KBM-7 (cell line): ENCODE results near the gene SLC24A3.

Source experiments
- DNase-seq: peaks from one replicate; pipeline ENCODE4 v3.0.0-alpha.2; 2015
- in situ Hi-C: fragments of 300-500 bp; cut with MboI; formaldehyde crosslinking; loops from 2 replicates; pipeline ENCODE4 v1.14.3; 2020; ENCODE audit warnings: low sequenced_read_pairs, low pct_unique_long_range_greater_than_20kb, mixed read lengths

Gene SLC24A3

DNA sequence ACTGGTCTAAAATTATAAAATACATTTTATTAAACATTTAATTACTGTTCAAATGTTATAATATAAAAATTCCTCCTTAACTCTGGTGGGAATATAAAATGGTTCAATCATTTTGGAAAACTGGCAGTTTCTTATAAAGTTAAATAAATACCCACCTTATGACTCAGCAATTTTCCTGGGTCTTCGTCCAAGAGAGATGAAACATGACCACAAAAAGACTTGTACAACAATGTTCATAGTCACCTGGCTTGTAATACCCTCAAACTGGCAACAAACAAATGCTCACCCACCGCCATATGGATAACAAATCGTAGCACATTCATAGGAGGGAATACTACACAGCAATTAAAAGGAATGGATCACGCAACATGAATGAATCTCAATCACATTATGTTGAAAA, 479.7 kb downstream of the SLC24A3 start:
- in situ Hi-C loops: no loop called here
- DNase-seq: no peak

DNA sequence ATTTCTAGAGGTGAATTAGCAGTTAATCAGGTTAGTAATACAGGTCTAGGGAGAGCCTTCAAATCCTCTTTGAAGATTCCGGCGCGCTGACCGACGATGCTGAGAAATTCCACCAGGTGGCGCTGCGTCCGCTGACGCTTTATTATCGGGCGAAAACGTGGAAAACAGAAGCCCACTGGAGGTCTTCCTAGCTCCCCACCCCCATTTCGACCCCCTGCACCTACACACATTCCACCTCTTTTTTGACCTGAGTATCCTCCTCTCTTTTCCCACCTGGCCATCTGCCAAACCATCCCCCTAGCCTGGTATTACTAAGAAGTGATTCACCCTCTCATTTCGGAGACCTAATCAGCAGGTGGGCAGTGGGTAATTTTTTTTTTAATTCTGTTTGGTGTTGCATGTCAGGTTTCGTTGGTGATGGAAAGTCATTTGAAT, 480.3 kb downstream of the SLC24A3 start:
- peak; percentile 47 for DNase-seq
- in situ Hi-C loops: no loop called here

DNA sequence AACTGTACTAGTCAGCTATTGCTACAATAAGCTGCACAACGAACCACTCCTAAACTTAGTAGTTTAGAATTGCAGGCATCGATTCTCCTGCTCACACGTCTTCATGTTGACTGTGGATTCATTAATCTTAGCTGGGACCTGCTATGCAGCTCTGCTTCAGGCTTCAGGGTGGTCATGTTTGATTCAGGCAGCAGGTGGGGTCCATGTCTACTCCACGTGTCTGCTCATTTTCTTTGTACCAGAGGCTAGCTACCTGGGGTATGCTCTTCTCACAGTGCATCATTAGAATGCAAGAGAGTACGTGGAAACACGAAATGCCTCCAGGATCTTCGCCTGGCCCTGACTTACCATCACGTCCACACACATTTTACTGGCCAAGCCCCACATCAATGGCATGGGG, 481.1 kb downstream of the SLC24A3 start:
- in situ Hi-C loops: no loop called here
- no peak for DNase-seq

DNA sequence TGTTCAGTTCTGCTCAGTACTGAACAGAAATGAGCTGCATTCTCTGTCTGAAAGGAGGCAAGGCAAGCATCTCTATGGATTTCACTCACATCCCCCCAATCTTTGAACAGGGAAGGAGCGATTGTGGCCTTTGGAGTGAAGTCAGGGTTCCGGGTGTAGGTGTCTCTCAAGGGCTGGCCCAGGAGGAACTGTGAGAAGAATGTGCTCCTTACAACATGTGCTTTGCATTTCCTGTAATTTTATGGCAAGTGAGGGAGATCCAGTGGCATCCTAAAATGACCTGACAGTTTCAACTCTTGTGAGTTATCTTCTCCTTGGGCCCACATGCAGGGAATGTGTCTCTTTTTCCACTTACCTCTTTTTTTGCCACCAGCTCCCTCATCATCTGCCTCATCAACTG, 482.6 kb downstream of the SLC24A3 start:
- DNase-seq: no peak
- in situ Hi-C loops: no loop called here

DNA sequence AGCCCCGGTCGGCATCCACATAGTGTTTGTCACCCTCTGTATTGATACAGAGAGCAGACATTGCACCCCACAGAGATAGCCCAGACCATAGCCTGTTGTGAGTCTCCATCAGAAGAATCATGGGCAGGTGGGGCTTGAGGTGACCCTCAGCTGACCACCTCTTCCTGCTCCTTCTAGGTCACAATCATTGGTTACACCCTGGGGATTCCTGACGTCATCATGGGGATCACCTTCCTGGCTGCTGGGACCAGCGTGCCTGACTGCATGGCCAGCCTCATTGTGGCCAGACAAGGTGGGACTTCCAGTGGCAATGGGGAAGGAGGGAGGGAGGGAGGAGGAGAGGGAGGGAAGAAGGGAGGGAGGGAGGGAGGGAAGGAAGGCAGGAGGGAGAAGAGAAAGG, 484.2 kb downstream of the SLC24A3 start:
- in situ Hi-C loops: no loop called here
- DNase-seq: no peak

DNA sequence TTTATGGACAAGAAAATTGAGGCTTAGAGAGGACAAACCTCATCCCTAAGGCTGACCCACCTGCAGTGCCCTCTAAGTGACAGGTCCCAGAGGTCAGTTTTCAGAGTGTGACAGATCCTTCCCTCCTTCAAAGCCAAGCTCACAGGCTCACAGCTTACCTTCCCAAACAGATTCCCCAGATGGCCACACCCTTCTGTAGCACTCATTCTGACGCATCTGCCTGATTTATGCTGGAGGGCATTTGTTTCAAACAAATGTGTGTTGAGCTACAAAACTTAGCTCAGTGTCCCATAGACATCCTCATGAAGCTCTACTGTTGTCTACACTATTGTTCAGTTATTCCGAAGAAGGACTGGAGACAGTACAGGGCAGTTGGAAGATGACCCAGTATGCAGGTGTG, 485.0 kb downstream of the SLC24A3 start:
- in situ Hi-C loops: no loop called here
- no peak for DNase-seq

DNA sequence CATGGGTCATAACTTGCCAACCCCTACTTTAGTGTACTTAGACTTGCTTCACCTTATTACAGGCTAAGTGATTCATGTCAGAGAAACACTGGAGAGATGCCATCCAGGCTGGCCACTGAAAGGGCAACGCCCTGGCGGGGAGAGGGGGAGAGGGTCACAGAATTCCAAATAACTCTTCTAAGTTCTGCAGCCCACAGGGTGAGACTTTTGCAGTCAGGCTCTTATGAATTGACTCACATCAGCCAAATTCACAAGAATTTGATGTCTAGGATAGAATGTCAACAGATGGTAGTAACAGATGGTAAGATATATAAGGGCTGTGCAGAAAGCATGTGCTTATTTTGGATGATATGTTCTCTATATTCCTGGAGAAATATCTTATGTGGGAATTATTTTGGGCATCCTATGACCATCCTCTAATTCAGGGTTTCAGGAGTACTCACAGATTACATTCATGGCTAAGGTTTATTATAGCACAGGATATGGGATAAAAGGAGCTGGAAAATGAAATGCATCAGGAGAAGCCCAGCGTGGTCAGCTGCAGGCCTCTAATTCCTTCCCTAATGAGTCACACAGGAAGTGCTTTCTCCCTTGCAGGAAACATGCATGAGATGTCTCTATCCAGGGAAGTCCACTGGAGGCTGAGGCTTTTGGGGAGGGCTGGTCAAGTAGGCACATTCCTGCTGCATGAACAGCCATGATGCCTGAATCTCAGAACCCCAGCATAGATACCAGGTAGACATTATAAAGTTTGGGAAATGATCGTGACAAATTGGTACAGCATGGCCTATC, 486.9 kb downstream of the SLC24A3 start:
- in situ Hi-C loops: no loop called here
- no peak for DNase-seq

DNA sequence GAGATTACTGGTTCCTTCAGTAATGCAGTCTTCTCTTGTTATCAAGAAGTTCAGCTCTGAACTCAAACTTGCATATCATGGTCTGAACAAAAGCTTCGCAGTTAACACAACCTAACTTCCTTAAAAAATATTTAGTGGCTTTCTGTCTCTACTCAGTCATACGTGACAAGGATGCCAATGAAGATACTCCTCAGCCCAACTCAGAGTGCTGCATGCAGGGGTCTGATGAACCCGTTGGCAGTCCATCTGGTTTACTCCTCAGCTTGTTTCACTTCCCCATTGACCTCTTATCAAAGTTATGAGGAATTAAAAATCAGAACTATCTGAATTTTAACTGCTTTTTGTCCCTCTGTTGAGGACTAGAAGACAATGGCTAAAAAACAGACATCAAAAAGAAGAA, 489.0 kb downstream of the SLC24A3 start:
- in situ Hi-C loops: no loop called here
- peak; percentile 63 for DNase-seq

DNA sequence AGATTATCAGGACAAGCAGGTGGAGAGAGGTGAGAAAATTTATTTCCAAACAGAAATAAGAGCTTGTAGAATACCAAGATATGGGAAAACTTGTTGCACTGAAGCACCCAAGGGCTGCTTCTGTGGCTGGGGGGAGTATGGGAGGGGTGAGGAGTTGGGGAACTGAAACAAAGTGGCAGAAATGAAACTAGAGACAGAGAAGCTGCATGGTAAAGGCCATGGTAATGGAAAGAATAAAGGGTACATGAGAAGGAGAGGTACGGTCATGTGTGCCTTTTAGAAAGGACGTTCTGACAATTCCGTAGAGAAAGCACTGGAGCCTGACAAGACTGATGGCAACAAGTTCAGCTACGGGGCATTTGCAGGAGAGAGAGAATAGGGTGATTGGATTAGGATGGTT, 494.0 kb downstream of the SLC24A3 start:
- no peak for DNase-seq

DNA sequence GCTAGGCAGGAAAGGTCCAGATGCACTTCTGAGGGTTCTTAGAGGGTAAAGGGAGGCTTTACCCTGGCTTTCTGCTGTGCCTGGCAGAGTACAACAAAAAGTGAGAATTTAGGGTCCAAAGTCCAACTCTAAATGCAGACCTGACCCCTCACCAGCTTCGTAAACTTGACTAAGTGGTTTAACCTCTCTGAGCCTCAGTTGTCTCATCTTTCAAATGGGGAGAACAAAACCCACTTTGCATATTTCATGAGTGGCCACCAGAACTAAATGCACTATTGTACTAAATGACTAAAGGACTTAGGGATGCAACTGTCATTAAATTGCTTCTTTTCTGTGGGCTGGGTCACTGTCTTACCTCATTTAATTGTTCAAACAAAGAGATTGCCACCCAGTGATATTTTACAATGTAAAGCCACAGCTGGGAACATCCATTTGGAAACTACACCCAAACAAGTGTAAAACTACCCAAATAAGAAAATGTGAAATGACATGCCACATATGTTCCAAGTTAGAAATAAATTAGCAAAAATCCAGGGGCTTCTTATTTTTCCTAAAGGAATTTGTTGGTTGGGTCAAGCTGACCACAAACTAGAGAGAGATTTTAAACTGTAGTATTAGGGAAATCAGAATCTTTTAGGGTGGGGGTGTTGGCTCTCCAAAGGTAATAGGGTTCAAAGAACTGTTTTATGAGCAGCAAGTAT, 497.3 kb downstream of the SLC24A3 start:
- in situ Hi-C loops: no loop called here
- DNase-seq: no peak

More for the DNA sequence above, 494.0 kb downstream of the SLC24A3 start:
- in situ Hi-C loops: no loop called here

DNA sequence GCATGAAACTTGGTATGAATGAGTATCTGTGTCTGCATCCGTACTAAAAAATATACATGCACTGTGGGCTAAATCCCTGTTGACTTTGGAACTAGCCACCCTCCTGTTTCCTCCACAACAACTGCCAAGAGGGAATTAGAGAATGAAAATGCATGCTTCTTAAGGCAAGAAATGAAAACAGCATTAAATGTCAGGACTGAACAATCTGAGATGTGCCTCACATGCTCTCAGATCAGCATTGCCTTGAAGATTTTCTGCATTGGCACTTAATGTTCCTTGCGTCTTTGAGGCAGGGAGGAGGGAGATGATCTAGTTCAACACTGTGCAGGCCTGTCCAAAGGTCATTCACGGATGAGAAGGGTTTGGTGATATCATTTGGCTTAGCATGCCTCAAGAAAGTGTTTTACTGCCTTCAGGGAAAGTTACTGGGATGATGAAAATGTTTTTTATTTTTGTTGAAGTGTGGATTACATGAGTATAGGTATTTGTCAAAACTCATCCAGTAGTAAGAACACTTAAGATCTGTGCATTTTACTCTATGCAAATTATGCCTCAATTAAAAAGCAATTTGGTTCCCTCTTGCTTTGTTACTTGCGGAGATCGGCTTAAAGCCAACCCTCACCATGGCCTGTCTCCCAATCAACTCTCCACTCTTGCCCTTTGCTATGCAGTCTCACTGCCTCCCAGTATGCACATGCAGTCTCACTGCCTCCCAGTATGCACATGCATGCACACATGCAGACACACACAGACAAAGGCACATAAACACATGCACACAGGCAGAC, 498.1 kb downstream of the SLC24A3 start:
- DNase-seq: no peak
- in situ Hi-C loops: no loop called here

DNA sequence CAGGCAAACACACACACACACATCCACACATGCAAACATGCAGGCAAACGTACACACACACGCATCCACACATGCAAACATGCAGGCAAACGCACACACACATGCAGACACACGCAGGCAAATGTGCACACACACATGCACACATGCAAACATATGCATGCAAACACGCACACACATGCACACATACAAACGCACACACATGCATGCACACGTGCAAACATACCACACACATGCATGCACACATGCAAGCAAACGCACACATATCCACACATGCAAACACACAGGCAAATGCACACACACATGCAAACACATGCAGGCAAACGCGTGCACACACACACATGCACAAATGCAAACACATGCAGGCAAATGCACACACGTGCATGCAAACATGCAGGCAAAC, 498.7 kb downstream of the SLC24A3 start:
- in situ Hi-C loops: no loop called here
- DNase-seq: no peak

DNA sequence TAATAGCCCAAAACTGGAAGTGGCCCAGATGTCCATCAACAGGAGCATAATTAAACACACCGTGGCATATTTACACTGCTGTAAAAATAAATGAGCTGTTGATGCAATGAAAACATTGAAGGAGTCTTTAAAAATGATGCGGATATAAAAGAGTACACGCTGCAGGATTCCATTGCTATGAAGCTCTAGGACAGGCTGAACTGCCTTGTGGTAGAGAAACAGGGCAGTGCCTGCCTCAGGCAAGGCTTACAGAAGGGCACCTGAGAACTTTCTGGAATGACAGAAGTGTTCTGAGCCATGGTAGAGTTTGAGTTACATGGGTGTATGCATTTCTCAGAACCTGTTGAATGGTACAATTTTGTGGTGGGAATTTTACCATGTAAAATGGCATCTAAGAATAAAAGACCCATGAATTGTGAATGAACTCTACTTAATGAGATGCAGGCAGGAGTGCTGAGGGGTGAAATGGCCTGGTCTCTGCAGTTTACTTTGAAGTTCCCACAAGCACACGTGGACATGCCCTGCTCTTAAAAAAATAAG, 500.3 kb downstream of the SLC24A3 start:
- DNase-seq: no peak
- in situ Hi-C loops: no loop called here

DNA sequence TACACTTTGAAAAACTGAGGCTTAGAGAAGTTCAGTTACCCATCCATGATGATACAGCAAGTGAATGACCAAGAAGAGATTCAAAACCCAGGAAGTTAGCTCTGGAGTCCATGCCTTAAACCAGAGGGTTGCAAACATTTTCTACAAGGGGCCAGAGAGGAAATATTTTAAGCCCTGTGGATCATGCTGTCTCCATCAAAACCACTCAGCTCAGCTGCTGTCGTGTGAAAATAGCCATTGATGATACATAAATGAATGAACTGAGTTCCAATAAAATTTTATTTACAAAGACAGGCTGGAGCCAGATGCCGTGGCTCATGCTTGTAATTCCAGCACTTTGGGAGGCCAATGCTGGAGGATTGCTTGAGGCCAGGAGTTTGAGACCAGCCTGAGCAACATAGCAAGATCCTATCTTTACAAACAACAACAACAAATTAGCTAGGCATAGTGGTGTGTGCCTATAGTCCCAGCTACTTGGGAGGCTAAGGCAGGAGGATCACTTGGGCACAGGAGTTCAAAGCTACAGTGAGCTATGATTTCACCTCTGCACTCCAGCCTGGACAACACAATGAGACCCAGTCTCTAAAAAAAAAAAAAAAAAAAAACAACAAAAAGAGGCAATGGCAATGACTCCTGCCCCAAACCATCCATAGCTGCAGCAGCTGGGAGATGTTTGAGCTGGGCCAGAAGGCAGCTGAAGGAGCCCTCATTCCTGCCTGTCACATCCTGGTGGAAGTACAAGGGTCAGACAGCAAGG, 501.6 kb downstream of the SLC24A3 start:
- in situ Hi-C loops: no loop called here

DNA sequence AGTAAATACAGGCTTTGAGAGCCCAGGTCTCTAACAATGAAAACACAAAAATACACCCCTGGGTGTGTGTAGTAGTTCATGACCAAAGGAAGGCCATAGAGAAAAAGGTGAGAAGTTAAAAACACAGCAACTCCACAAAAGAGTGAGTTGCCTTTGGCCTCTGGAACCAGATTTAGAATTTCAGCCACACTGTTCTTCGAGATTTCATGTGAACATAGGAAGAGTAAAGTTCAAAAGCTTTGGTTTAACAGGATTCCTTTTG, 502.1 kb downstream of the SLC24A3 start:
- in situ Hi-C loops: no loop called here

More for the DNA sequence above, 501.6 kb downstream of the SLC24A3 start:
- no peak for DNase-seq

DNA sequence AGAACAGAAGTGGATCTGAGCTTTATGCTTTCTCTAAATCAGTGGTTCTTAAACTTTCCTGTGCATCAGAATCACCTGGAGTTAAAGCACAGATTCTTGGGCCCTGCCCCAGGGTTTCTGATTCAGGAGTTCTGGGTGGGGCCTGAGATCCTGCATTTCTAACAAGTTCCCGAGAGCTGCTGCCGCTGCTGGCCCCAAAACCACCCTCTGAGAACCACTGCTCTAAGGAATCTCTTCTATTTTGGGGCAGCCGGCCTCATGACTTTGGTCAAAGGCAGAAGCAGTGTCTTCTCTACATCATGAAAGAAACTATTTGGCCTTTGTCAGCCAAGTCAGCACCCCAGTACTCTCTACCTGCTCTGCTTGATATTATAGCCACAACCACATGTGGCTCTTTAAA, 503.5 kb downstream of the SLC24A3 start:
- in situ Hi-C loops: no loop called here

More for the DNA sequence above, 502.1 kb downstream of the SLC24A3 start:
- DNase-seq: no peak

DNA sequence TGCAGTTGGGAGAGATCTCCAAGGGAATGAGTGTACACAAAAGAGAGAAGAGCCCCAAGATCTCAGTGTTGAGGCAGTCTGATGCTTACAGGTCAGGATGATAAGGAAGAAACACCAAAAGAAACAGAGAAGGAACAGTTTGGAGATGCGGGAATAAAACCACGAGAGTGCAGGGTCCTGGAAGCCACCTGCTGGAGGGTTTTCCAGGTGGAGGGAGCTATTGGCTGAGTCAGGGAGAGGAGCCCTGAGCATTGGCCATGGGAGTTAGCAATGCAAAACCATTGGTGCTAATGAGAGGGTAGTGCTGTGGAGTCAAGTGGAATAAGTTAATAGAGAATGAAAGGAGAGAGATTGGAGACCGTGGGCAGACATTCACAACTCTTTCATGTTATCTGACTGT, 506.4 kb downstream of the SLC24A3 start:
- no peak for DNase-seq
- in situ Hi-C loops: no loop called here

More for the DNA sequence above, 503.5 kb downstream of the SLC24A3 start:
- DNase-seq: no peak

DNA sequence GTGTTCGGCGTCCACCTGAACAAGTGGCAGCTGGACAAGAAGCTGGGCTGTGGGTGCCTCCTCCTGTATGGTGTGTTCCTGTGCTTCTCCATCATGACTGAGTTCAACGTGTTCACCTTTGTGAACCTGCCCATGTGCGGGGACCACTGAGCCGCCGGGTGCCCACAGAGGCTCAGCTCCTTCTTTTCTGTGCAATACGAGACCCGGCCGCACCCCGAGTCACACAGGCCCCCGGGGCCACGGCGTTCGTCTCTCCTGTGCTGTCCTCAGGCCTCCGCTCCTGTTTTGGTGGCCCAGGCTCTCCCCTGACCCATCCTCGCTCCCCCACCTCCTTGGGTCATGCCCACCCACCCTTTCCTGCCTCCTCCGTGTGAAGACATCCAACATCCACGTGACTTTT, 508.5 kb downstream of the SLC24A3 start:
- in situ Hi-C loops: no loop called here

DNA sequence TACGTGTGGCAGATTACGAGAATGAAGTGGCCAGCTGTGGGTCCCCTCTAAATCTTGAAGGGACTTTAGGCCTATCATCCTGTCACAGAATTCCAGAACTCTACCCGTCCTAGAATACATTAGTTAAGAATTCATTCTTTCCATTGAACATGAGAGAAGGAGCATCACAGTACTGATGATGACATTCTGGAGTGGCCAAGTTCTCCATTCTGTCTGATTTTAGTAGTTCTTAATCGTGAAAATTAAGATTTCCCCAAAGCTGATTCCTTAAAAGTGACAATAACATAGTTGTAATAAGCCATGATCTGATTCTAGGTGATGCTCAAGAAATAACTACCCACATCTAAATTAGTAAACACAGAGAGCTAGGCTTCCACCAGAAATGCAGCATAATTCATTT, 510.6 kb downstream of the SLC24A3 start:
- DNase-seq: no peak
- in situ Hi-C loops: no loop called here

More for the DNA sequence above, 508.5 kb downstream of the SLC24A3 start:
- DNase-seq: no peak
